GM21381 (cell line): ENCODE results near the gene DOCK2.
A peak's percentile ranks its signal among the peaks of the same experiment; 100 is the strongest.
"Not testable (repeated sequence)": the region's sequence is repeated elsewhere in the genome, so short reads cannot be mapped to it uniquely, and the experiment has no call there.

Source experiments
- ATAC-seq: cut with Tn5 transposase; IDR thresholded peaks from one replicate; pipeline ENCODE4 v1.9.1; 2021; ENCODE audit warnings: mild to moderate bottlenecking, moderate library complexity; ENCODE audit not compliant: unreplicated experiment

Gene DOCK2

GRCh38 chr5:169810524-169810923, 173.4 kb downstream of the DOCK2 start:
- no peak for ATAC-seq

GRCh38 chr5:169811023-169811422, 173.9 kb downstream of the DOCK2 start:
- ATAC-seq = no peak

GRCh38 chr5:169811680-169812079, 174.6 kb downstream of the DOCK2 start:
- no peak for ATAC-seq

- ATAC-seq = no peak
These were observed 175.7 kb downstream of the DOCK2 start for GRCh38 chr5:169812786-169813185.

- ATAC-seq = no peak
These were observed 177.0 kb downstream of the DOCK2 start for GRCh38 chr5:169814045-169814444.

GRCh38 chr5:169814522-169814921, 177.4 kb downstream of the DOCK2 start:
- no peak for ATAC-seq

- no peak for ATAC-seq
These were observed 180.0 kb downstream of the DOCK2 start for GRCh38 chr5:169817031-169817430.

- no peak for ATAC-seq
These were observed 189.5 kb downstream of the DOCK2 start for GRCh38 chr5:169826618-169827017.

- ATAC-seq = no peak
These were observed 190.7 kb downstream of the DOCK2 start for GRCh38 chr5:169827769-169828168.

- no peak for ATAC-seq
These were observed 191.3 kb downstream of the DOCK2 start for GRCh38 chr5:169828385-169828784.

GRCh38 chr5:169831331-169831730, 194.3 kb downstream of the DOCK2 start:
- ATAC-seq = no peak

GRCh38 chr5:169832304-169832703, 195.2 kb downstream of the DOCK2 start:
- no peak for ATAC-seq

GRCh38 chr5:169832845-169833244, 195.8 kb downstream of the DOCK2 start:
- ATAC-seq = no peak

- ATAC-seq = not testable (repeated sequence)
These were observed 196.7 kb downstream of the DOCK2 start for GRCh38 chr5:169833681-169834292.

- not testable (repeated sequence) for ATAC-seq
These were observed 197.5 kb downstream of the DOCK2 start for GRCh38 chr5:169834540-169834939.

- no peak for ATAC-seq
These were observed 199.9 kb downstream of the DOCK2 start for GRCh38 chr5:169836835-169837536.

- no peak for ATAC-seq
These were observed 200.6 kb downstream of the DOCK2 start for GRCh38 chr5:169837686-169838085.

GRCh38 chr5:169838688-169839087, 201.6 kb downstream of the DOCK2 start:
- ATAC-seq = peak; percentile 84

GRCh38 chr5:169840405-169840804, 203.3 kb downstream of the DOCK2 start:
- no peak for ATAC-seq

GRCh38 chr5:169842699-169843098, 205.6 kb downstream of the DOCK2 start:
- ATAC-seq = no peak

- no peak for ATAC-seq
These were observed 210.4 kb downstream of the DOCK2 start for GRCh38 chr5:169847519-169847918.

GRCh38 chr5:169848271-169848670, 211.2 kb downstream of the DOCK2 start:
- no peak for ATAC-seq

GRCh38 chr5:169848792-169849191, 211.7 kb downstream of the DOCK2 start:
- no peak for ATAC-seq
